Endothelial cell of hepatic sinusoid (primary cell): ENCODE data around the gene OGDH.

Experiments used
- in situ Hi-C: cut with HindIII; loops from 2 replicates; pipeline ENCODE4 v1.10.0; 2017; ENCODE audit warnings: low sequenced_read_pairs

The OGDH gene

GRCh38 chr7:44661233-44661632 lies 54.8 kb downstream of the OGDH start:
- in situ Hi-C loops: no loop called here

DNA sequence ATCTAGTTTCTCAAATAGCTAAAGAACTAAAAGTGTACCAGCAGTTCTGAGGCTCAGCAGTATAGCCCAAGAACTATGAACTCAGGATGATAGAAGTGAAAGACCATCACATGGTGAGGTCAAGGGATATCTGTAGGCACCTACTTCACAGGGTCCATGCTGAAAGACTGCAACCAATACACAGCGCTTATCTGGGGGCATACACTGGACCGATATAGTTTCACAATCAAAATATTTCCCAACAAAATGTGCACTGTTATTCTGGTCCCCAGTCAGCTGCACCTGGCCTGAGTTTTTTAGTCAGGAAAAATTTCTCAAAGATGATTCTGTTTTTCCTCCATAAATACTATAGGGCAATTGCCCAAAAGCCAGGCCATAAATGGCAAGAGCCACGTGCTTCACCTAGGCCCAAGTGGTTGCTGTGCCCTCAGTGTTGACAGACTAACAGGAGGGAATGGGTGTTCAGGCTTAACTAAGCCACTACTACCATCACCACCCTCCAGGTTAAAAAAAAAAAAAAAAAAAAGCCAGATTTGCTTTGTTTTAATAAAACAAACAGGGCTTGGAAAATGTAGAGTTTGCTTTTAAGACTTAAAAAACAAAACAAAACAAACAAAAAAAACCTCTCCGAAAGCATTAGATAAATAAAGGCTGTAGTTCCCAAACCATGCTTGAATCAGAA lies 58.5 kb downstream of the OGDH start:
- in situ Hi-C loops: no loop called here

GRCh38 chr7:44665531-44666213 lies 59.2 kb downstream of the OGDH start:
- in situ Hi-C loops: no loop called here

- in situ Hi-C loops: no loop called here
Measured at GRCh38 chr7:44666566-44666965, 60.1 kb downstream of the OGDH start.

DNA sequence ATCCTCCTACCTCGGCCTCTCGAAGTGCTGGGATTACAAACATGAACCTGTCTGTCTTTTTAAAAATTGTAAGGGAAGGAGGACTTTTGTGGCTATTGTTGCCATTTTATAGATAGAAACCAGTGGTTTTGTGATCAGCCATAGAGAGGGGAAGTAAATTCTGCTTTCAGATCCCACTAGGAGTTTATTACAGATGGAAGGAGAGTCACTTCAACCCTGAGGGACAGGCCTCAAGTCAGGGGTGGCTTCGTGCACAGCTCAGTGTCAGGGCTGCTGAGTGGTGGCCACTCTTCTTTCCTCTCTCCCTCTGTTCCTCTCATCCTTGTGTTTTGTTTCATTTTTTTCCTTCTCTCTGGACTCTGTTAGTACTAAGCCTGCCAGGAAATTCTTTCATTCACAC lies 60.8 kb downstream of the OGDH start:
- in situ Hi-C loops: no loop called here

- in situ Hi-C loops: no loop called here
Measured at GRCh38 chr7:44671069-44671468, 64.6 kb downstream of the OGDH start.

DNA sequence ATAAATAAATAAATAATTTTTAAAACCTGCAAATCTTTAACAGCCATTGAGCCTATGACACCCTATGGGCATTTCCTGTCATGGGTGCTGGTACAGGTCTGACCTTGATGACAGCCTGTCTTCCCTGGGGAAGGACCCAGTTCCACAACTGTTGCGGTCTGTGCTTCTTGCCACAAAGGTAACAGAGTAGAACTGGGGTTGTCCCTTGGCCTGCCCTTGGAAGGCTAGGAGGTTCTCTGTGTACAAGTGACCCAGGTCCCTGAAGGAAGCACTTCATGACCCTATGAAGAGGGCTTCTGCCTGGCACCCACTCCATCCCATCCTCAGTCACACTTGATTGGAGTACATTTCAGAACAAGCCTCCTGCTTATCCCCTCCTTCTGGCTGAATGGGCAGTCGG lies 66.9 kb downstream of the OGDH start:
- in situ Hi-C loops: no loop called here

GRCh38 chr7:44673771-44674170 lies 67.3 kb downstream of the OGDH start:
- in situ Hi-C loops: no loop called here

DNA sequence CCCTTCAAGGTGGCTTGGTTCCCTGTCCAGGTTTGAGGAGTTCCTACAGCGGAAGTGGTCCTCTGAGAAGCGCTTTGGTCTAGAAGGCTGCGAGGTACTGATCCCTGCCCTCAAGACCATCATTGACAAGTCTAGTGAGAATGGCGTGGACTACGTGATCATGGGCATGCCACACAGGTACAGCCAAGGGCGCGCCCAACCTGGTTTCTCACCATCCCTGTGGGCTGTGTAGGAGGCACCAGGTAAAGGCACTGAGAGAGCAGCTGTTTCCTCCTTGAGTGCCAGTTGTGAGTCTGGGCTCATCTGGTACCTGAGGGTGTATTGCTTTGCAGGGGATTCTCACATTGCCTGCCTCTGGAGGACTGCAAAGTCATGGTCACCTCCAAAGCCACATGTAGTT lies 68.0 kb downstream of the OGDH start:
- in situ Hi-C loops: no loop called here

DNA sequence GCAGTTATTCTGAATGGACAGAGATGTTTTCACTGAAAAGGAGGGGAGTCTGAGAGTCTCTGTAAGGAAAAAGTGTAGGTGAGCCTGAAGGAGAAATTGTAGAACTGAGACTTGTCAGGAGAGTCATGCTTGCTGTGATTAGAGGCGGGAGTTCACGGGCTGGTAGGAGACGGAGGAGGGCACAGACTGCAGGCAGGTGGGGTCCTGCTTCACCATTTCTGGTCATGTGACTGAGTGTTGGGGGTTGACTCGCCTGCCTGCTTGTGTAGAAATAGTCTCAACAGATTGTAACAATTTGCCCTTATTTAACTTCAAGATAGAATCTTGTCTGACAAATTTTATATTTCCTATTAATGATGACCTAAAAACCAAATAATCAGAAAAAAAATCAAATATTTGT lies 70.3 kb downstream of the OGDH start:
- in situ Hi-C loops: no loop called here

GRCh38 chr7:44678101-44678470 lies 71.7 kb downstream of the OGDH start:
- in situ Hi-C loops: no loop called here

GRCh38 chr7:44678471-44679179 lies 72.2 kb downstream of the OGDH start:
- in situ Hi-C loops: no loop called here

DNA sequence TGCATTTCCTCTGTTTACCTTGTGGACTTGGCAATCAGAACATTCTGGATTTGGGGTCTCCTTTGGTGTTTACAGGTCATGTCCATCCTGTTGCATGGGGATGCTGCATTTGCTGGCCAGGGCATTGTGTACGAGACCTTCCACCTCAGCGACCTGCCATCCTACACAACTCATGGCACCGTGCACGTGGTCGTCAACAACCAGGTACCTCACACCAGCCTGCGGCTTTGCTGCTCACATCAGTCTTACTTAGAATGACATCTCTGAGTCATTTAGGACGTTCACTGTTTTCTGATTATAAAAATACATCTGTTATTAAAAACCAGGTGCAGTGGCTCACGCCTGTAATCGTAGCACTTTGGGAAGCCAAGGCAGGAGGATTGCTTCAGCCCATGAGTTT lies 75.2 kb downstream of the OGDH start:
- in situ Hi-C loops: no loop called here

DNA sequence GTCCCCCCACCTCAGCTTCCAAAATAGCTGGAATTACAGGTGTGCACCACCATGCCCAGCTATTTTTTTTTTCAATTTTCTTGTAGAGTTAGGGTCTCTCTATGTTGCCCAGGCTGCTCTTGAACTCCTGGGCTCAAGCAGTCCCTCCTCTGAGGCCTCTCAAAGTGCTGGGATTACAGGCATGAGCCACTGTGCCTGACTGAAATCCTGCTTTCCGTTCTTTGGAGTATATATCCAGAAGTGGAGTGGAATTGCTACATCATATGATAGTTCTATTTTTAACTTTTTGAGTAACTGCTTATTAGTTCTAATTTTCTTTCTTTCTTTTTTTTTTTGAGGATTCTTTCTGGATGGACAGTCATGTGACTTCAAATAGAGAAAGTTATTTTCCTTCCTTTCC lies 79.3 kb downstream of the OGDH start:
- in situ Hi-C loops: no loop called here

DNA sequence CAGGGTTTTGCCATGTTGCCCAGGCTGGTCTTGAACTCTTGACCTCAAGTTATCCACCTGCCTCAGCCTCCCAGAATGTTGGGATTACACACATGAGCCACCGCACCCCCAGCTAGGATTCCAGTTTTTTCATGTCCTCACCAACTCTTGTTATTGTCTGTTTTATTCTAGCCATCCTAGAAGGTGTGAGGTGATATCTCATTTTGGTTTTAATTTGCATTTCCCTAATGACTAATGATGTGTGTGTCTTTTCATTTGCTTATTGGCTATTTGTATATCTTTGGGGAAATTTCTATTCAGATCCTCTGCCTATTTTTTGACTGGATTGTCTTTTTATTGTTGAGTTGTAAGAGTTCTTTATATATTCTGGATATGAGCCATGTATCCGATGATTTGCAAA lies 83.0 kb downstream of the OGDH start:
- in situ Hi-C loops: no loop called here

GRCh38 chr7:44693641-44694313 lies 87.3 kb downstream of the OGDH start:
- in situ Hi-C loops: no loop called here

GRCh38 chr7:44694326-44694725 lies 87.9 kb downstream of the OGDH start:
- in situ Hi-C loops: no loop called here

- in situ Hi-C loops: no loop called here
Measured at GRCh38 chr7:44694766-44695165, 88.3 kb downstream of the OGDH start.

GRCh38 chr7:44695756-44696155 lies 89.3 kb downstream of the OGDH start:
- in situ Hi-C loops: no loop called here

GRCh38 chr7:44696728-44697127 lies 90.3 kb downstream of the OGDH start:
- in situ Hi-C loops: no loop called here

DNA sequence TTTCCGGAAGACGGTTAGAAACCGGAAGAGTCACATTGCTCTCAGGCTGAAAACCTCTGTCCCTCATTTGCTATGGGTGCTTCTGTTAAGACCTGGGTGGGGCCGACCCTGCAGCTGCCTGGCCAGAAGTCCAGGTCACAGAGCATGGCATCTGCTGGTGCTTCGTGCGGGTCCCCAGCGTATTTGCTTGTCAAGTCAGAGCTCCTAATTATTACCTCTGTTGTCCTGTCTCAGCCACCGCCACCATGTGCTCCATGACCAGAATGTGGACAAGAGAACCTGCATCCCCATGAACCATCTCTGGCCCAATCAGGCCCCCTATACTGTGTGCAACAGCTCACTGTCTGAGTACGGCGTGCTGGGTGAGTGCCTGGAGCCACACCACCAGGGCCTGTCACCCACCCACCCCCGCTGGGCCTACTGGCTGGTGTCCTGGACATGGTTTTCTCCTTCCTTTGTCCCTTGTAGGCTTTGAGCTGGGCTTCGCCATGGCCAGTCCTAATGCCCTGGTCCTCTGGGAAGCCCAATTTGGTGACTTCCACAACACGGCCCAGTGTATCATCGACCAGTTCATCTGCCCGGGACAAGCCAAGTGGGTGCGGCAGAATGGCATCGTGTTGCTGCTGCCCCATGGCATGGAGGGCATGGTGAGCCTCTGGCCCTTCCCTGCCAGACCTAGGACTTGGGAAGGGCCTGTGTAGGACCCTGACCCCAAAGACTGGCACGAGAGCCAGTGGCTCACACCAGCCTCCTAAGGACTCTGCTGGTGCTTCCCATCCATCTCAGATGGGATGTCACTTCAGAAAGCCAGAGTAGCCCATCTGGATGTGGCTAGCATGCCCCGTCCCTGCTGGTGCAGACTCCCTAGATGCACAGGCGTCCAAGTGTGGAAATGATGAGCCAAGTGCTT lies 91.0 kb downstream of the OGDH start:
- in situ Hi-C loops: no loop called here
